Measurements from ENCODE around the gene UGT2A3. TPM values are rescaled to one million over a fixed set of nuclear protein-coding genes. Genes with fewer than 3 reads are reported as not detected.

The UGT2A3 gene
- total RNA-seq, 1 donor from 2014 or later, result not detected

DNA sequence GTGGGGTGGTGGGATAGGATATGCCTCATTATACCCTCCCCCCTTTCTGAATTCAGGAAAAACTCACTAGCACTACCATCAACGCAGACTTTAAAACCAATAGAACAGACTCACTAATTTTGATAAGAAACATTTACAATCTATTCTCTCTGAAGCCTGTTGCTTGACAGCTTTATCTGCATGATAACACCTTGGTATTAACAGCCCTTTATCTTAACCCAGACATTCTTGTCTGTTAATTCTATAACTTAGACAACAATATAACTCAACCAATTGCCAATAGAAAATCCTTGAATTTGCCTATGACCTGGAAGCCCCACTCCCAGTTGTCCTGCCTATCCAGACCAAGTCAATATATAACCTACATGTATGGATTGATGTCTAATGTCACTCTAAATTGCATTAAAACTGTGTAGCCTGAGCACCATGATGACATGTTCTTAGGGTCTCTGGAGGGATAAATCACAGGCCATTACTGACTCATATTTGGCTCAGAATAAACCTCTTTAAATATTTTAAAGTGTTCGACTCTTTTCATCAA is 1.5 kb upstream of the UGT2A3 start:
- TF ChIP-seq, protein P1, sequence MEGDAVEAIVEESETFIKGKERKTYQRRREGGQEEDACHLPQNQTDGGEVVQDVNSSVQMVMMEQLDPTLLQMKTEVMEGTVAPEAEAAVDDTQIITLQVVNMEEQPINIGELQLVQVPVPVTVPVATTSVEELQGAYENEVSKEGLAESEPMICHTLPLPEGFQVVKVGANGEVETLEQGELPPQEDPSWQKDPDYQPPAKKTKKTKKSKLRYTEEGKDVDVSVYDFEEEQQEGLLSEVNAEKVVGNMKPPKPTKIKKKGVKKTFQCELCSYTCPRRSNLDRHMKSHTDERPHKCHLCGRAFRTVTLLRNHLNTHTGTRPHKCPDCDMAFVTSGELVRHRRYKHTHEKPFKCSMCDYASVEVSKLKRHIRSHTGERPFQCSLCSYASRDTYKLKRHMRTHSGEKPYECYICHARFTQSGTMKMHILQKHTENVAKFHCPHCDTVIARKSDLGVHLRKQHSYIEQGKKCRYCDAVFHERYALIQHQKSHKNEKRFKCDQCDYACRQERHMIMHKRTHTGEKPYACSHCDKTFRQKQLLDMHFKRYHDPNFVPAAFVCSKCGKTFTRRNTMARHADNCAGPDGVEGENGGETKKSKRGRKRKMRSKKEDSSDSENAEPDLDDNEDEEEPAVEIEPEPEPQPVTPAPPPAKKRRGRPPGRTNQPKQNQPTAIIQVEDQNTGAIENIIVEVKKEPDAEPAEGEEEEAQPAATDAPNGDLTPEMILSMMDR (IDR thresholded peaks at IDR 0.05), result no peak
- TF ChIP-seq POLR2AphosphoS5 (IDR thresholded peaks at IDR 0.05; ENCODE audit: insufficient read depth in 1 of 2, low read depth in 1 of 2), result no peak
- no peak for TF ChIP-seq POLR2A (IDR thresholded peaks at IDR 0.05)

DNA sequence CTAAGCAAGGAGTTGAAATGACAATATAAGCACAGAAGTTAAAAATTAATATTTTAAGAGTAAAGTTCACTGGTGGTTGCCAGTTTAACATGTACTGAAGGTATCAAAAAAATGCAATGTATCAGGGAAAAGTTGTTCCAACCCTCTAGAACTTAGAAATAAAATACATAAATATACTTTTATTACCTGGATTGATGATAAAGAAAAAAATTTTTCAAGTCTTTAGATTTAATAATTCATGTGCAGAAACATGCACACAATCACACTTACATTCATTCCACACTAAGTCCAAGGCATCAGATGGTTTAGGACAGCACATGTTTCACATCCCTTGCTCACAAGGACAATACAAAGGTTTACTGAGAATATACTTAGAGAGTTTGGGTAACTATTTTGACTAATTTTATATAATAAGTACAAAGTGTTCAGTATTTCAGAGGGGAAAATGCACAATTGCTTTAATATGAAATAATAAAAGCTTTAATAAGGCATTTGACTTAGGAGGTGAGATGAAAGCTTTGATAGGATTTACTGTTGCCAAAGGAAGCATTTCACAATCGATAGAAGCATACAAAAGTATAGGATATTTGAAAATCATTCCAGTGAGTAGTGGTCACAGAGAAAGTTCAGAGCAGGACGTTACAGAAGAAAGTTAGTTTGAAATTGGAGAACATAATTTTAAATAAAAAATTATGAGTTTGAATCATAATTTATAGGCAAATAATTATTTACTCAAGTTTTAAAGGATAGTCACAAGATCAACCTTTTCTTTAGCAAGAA is 392 bp upstream of the UGT2A3 start:
- Histone ChIP-seq H3K4me3 (no peak overlapping the region), H3K9me3 (no peaks in the 10 kb centered on the region), H3K27me3 (no peaks in the 10 kb centered on the region), H3K27ac (no peak overlapping the region), H3K36me3 (no peaks in the 10 kb centered on the region), H3K4me1 (no peaks in the 10 kb centered on the region)
- TF ChIP-seq POLR2AphosphoS5 (IDR thresholded peaks at IDR 0.05; ENCODE audit: insufficient read depth in 1 of 2, low read depth in 1 of 2) (no peak), POLR2A (IDR thresholded peaks at IDR 0.05) (no peak)
- TF ChIP-seq, protein P1 (IDR thresholded peaks at IDR 0.05), result no peak
- DNase-seq (ENCODE audit: extremely low spot score in 2 of 2), result no peak
- intact Hi-C loops (cut with DNase I), result no loop called here

More for the DNA sequence above, 1.5 kb upstream of the UGT2A3 start:
- Histone ChIP-seq H3K36me3 (no peaks in the 10 kb centered on the region), H3K4me1 (no peaks in the 10 kb centered on the region), H3K9me3 (no peaks in the 10 kb centered on the region), H3K27me3 (no peaks in the 10 kb centered on the region), H3K27ac (no peak overlapping the region), H3K4me3 (no peak overlapping the region)
- no peak for DNase-seq (ENCODE audit: extremely low spot score in 2 of 2)
- intact Hi-C loops (cut with DNase I), result no loop called here

DNA sequence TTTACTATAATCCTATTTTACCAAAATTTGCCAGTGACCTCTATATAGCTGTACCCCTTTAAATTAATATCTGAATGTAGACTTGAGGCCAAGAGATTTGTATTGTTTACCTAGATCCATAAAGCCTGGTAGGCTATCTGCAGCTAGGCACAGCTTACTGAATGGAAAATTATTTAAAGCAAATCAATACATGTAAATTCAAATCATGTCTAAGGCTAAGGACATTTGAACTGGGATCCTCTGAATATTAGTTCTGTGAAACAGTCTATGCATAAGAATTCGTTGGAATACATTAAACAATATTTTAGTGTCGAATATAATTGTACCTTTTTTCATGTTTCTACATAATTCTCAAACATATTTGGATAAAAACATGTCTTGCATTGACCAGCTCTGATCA is 1.6 kb downstream of the UGT2A3 start:
- Histone ChIP-seq H3K4me3 (no peak overlapping the region), H3K27ac (no peak overlapping the region), H3K9me3 (no peaks in the 10 kb centered on the region), H3K4me1 (no peaks in the 10 kb centered on the region), H3K27me3 (no peaks in the 10 kb centered on the region), H3K36me3 (no peaks in the 10 kb centered on the region)
- no peak for DNase-seq (ENCODE audit: extremely low spot score in 2 of 2)
- TF ChIP-seq, protein P1 (IDR thresholded peaks at IDR 0.05), result no peak
- TF ChIP-seq POLR2A (IDR thresholded peaks at IDR 0.05) (no peak), POLR2AphosphoS5 (IDR thresholded peaks at IDR 0.05; ENCODE audit: insufficient read depth in 1 of 2, low read depth in 1 of 2) (no peak)
- intact Hi-C loops (cut with DNase I), result no loop called here

DNA sequence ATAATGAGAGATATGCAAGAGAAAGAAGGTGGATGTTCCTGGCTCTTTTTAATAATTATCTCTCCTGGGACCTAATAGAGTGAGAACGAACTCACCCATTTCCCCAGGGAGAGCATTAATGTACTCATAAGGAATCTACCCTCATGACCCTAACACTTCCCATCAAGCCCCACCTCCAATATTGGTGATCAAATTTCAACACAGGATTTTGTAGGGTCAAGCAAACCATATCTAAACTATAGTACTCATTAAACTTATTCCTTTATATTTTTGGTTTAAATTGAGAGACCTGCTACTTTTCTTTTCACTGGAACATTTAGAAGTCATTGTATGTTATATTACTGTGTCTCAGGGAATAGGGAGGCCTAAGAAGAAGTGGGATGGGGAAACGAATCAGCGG is 2.6 kb downstream of the UGT2A3 start:
- H3K27ac ChIP-seq, result no peak overlapping the region
- no peaks in the 10 kb centered on the region for H3K27me3 ChIP-seq
- no peak for DNase-seq (ENCODE audit: extremely low spot score in 2 of 2)
- no peaks in the 10 kb centered on the region for H3K36me3 ChIP-seq
- TF ChIP-seq POLR2A (IDR thresholded peaks at IDR 0.05), result no peak
- TF ChIP-seq POLR2AphosphoS5 (IDR thresholded peaks at IDR 0.05; ENCODE audit: insufficient read depth in 1 of 2, low read depth in 1 of 2), result no peak
- TF ChIP-seq, protein P1 (IDR thresholded peaks at IDR 0.05), result no peak
- no peak overlapping the region for H3K4me3 ChIP-seq
- intact Hi-C loops (cut with DNase I), result no loop called here
- H3K4me1 ChIP-seq, result no peaks in the 10 kb centered on the region
- H3K9me3 ChIP-seq, result no peaks in the 10 kb centered on the region

All from vagina (tissue), 2 donors.